GM10847 (cell line): ENCODE data around the gene CTNNA1.

Source experiments
- POLR2A ChIP-seq: IDR thresholded peaks from 2 replicates; pipeline ENCODE4 v1.6.1; 2011; ENCODE audit not compliant: insufficient read length; ENCODE audit errors: extremely low read depth

Gene CTNNA1

GRCh38 chr5:138953387-138954256, 200.4 kb downstream of the CTNNA1 start:
- TF ChIP-seq POLR2A = no peak

- TF ChIP-seq POLR2A = no peak
Measured at GRCh38 chr5:138954257-138955012, 201.2 kb downstream of the CTNNA1 start.

GRCh38 chr5:138955013-138955660, 201.9 kb downstream of the CTNNA1 start:
- TF ChIP-seq POLR2A = no peak

- no peak for TF ChIP-seq POLR2A
Measured at GRCh38 chr5:138955671-138956295, 202.6 kb downstream of the CTNNA1 start.

GRCh38 chr5:138956801-138957200, 203.6 kb downstream of the CTNNA1 start:
- TF ChIP-seq POLR2A = no peak

- TF ChIP-seq POLR2A = no peak
Measured at GRCh38 chr5:138960145-138960692, 207.0 kb downstream of the CTNNA1 start.

- no peak for TF ChIP-seq POLR2A
Measured at GRCh38 chr5:138961221-138961620, 208.0 kb downstream of the CTNNA1 start.

GRCh38 chr5:138961729-138962128, 208.5 kb downstream of the CTNNA1 start:
- TF ChIP-seq POLR2A = no peak

- TF ChIP-seq POLR2A = no peak
Measured at GRCh38 chr5:138962614-138963370, 209.6 kb downstream of the CTNNA1 start.

GRCh38 chr5:138963763-138964371, 210.6 kb downstream of the CTNNA1 start:
- no peak for TF ChIP-seq POLR2A

GRCh38 chr5:138964647-138965201, 211.5 kb downstream of the CTNNA1 start:
- no peak for TF ChIP-seq POLR2A

GRCh38 chr5:138965626-138966025, 212.4 kb downstream of the CTNNA1 start:
- TF ChIP-seq POLR2A = no peak

GRCh38 chr5:138966236-138966985, 213.2 kb downstream of the CTNNA1 start:
- no peak for TF ChIP-seq POLR2A
